ENCODE data around the gene SBNO1.

DNA sequence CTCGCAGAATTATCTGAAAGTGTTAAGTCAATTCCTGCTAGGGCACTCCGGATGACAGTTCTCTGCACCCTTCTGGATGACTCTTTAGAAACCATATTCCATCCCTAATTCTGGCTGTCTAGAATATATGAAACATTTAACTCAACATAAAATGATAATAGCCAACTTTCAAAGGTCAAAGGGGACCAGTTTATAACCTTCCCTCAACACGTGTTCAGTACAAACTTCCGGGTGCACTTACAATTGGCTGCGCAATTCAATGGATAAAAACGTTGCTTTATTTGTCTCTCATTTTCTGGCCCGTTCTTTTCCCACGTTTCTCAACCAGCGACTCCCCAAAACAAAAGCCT lies 1.3 kb downstream of the SBNO1 start:
- TF ChIP-seq, protein P1, sequence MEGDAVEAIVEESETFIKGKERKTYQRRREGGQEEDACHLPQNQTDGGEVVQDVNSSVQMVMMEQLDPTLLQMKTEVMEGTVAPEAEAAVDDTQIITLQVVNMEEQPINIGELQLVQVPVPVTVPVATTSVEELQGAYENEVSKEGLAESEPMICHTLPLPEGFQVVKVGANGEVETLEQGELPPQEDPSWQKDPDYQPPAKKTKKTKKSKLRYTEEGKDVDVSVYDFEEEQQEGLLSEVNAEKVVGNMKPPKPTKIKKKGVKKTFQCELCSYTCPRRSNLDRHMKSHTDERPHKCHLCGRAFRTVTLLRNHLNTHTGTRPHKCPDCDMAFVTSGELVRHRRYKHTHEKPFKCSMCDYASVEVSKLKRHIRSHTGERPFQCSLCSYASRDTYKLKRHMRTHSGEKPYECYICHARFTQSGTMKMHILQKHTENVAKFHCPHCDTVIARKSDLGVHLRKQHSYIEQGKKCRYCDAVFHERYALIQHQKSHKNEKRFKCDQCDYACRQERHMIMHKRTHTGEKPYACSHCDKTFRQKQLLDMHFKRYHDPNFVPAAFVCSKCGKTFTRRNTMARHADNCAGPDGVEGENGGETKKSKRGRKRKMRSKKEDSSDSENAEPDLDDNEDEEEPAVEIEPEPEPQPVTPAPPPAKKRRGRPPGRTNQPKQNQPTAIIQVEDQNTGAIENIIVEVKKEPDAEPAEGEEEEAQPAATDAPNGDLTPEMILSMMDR (IDR thresholded peaks at IDR 0.05; ENCODE audit: insufficient read depth, low read depth, low read length), result no peak
- no peak for TF ChIP-seq EZH2 (IDR thresholded peaks at IDR 0.05; ENCODE audit: insufficient read depth, low read length)

Measured in astrocyte (in vitro differentiated cells and primary cell).